ENCODE results near the gene DBH. TPM values are rescaled to one million over a fixed set of nuclear protein-coding genes. Genes with fewer than 3 reads are reported as not detected.
A peak's percentile ranks its signal among the peaks of the same experiment; 100 is the strongest.

DBH gene
- total RNA-seq, 1 donor from 2014 or later, result 1.8 TPM

- peaks cover 6% of the 10 kb centered on the region for H3K9me3 Mint-ChIP-seq (ENCODE audit: unreplicated experiment)
- H3K4me3 Mint-ChIP-seq (ENCODE audit: unreplicated experiment), result no peak overlapping the region
- peaks cover 4% of the 10 kb centered on the region for H3K36me3 Mint-ChIP-seq (ENCODE audit: unreplicated experiment)
- H3K27me3 Mint-ChIP-seq (ENCODE audit: unreplicated experiment), result peaks cover 3% of the 10 kb centered on the region
- no peak overlapping the region for H3K27ac Mint-ChIP-seq (ENCODE audit: unreplicated experiment)
- H3K4me1 Mint-ChIP-seq (ENCODE audit: low read depth, unreplicated experiment), result peaks cover 8% of the 10 kb centered on the region
- DNase-seq, result peak; percentile 2
- no peak for TF ChIP-seq CTCF (IDR thresholded peaks at IDR 0.05; ENCODE audit: partially characterized antibody, unreplicated experiment)
Measured at GRCh38 chr9:133676450-133676849, 40.3 kb downstream of the DBH start.

GRCh38 chr9:133677126-133678010 lies 41.2 kb downstream of the DBH start:
- Mint-ChIP-seq H3K27ac (ENCODE audit: unreplicated experiment) (no peak overlapping the region), H3K4me3 (ENCODE audit: unreplicated experiment) (no peak overlapping the region), H3K36me3 (ENCODE audit: unreplicated experiment) (no peaks in the 10 kb centered on the region), H3K9me3 (ENCODE audit: unreplicated experiment) (peaks cover 6% of the 10 kb centered on the region), H3K27me3 (ENCODE audit: unreplicated experiment) (peaks cover 1% of the 10 kb centered on the region), H3K4me1 (ENCODE audit: low read depth, unreplicated experiment) (peaks cover 10% of the 10 kb centered on the region)
- DNase-seq, result peak; percentile 8
- no peak for TF ChIP-seq CTCF (IDR thresholded peaks at IDR 0.05; ENCODE audit: partially characterized antibody, unreplicated experiment)

- Mint-ChIP-seq H3K4me3 (ENCODE audit: unreplicated experiment) (no peak overlapping the region), H3K9me3 (ENCODE audit: unreplicated experiment) (peaks cover 6% of the 10 kb centered on the region), H3K36me3 (ENCODE audit: unreplicated experiment) (no peaks in the 10 kb centered on the region), H3K27me3 (ENCODE audit: unreplicated experiment) (peaks cover 3% of the 10 kb centered on the region), H3K4me1 (ENCODE audit: low read depth, unreplicated experiment) (peaks cover 16% of the 10 kb centered on the region), H3K27ac (ENCODE audit: unreplicated experiment) (no peak overlapping the region)
- TF ChIP-seq CTCF (IDR thresholded peaks at IDR 0.05; ENCODE audit: partially characterized antibody, unreplicated experiment), result no peak
- DNase-seq, result peak; percentile 23
Measured at GRCh38 chr9:133679056-133679455, 42.9 kb downstream of the DBH start.

- Mint-ChIP-seq H3K9me3 (ENCODE audit: unreplicated experiment) (peaks cover 6% of the 10 kb centered on the region), H3K36me3 (ENCODE audit: unreplicated experiment) (no peaks in the 10 kb centered on the region), H3K27ac (ENCODE audit: unreplicated experiment) (no peak overlapping the region), H3K27me3 (ENCODE audit: unreplicated experiment) (peaks cover 3% of the 10 kb centered on the region), H3K4me1 (ENCODE audit: low read depth, unreplicated experiment) (peaks cover 16% of the 10 kb centered on the region), H3K4me3 (ENCODE audit: unreplicated experiment) (no peak overlapping the region)
- TF ChIP-seq CTCF (IDR thresholded peaks at IDR 0.05; ENCODE audit: partially characterized antibody, unreplicated experiment), result no peak
- DNase-seq, result peak; percentile 12
Measured at GRCh38 chr9:133679466-133680061, 43.4 kb downstream of the DBH start.

Measured in glutamatergic neuron (in vitro differentiated cells).